DOHH2 (cell line): ENCODE data around the gene ZNF112.

Source experiments
- H3F3A ChIP-seq: fragments of 200-600 bp; sonication (generic), shearing (Covaris generic); 2 replicates; pipeline ENCODE4 v1.6.0; 2016; ENCODE audit warnings: antibody characterized with exemption, mild to moderate bottlenecking; ENCODE audit not compliant: control insufficient read depth, insufficient read depth
- H3K27ac ChIP-seq: fragments of 200-600 bp; sonication (generic); 2 replicates; pipeline ENCODE4 v1.5.1; 2014; ENCODE audit warnings: low read depth, mild to moderate bottlenecking, low read length, moderate library complexity
- H3K27me3 ChIP-seq: fragments of 200-600 bp; sonication (generic); 2 replicates; pipeline ENCODE4 v1.6.1; 2014; ENCODE audit warnings: mild to moderate bottlenecking, low read length, mixed read lengths; ENCODE audit not compliant: control insufficient read depth
- H3K36me3 ChIP-seq: fragments of 200-600 bp; sonication (generic); 2 replicates; pipeline ENCODE4 v1.6.1; 2014; ENCODE audit warnings: mild to moderate bottlenecking, low read length, moderate library complexity, mixed read lengths; ENCODE audit not compliant: control insufficient read depth
- H3K4me1 ChIP-seq: fragments of 200-600 bp; sonication (generic); 2 replicates; pipeline ENCODE4 v1.6.1; 2014; ENCODE audit warnings: mild to moderate bottlenecking, low read length, mixed read lengths; ENCODE audit not compliant: control insufficient read depth
- H3K4me2 ChIP-seq: fragments of 200-600 bp; sonication (generic); 2 replicates; pipeline ENCODE4 v1.6.0; 2014; ENCODE audit warnings: mild to moderate bottlenecking, low read length, moderate library complexity
- H3K4me3 ChIP-seq: fragments of 200-600 bp; sonication (generic); 2 replicates; pipeline ENCODE4 v1.5.1; 2014; ENCODE audit warnings: mild to moderate bottlenecking, low read length, mixed read lengths
- H3K79me2 ChIP-seq: fragments of 200-600 bp; sonication (generic); 2 replicates; pipeline ENCODE4 v1.6.1; 2014; ENCODE audit warnings: mild to moderate bottlenecking, low read length, mixed read lengths; ENCODE audit not compliant: control insufficient read depth
- H3K9me2 ChIP-seq: fragments of 200-600 bp; sonication (generic); replicated peaks from 2 replicates; pipeline ENCODE4 v1.6.1; 2014; ENCODE audit warnings: mild to moderate bottlenecking, low read length, mixed read lengths; ENCODE audit not compliant: control insufficient read depth
- H3K9me3 ChIP-seq: fragments of 200-600 bp; sonication (generic); 2 replicates; pipeline ENCODE4 v1.6.1; 2014; ENCODE audit warnings: antibody characterized with exemption, low read length, mixed read lengths; ENCODE audit not compliant: control insufficient read depth, insufficient read depth
- H4K20me1 ChIP-seq: fragments of 200-600 bp; sonication (generic); 2 replicates; pipeline ENCODE4 v1.6.0; 2014; ENCODE audit warnings: low read depth, mild to moderate bottlenecking, antibody characterized with exemption, low read length, moderate library complexity; ENCODE audit not compliant: control insufficient read depth, insufficient read depth
- EZH2phosphoT487 ChIP-seq: fragments of 200-600 bp; sonication (generic); IDR thresholded peaks from 2 replicates; pipeline ENCODE4 v1.6.1; 2017; ENCODE audit warnings: borderline replicate concordance, mild to moderate bottlenecking, antibody characterized with exemption, low read length, moderate library complexity, mixed read lengths
- TF ChIP-seq, protein P1 (sequence below): fragments of 200-600 bp; sonication (generic); IDR thresholded peaks from one replicate; pipeline ENCODE4 v1.5.1; 2014; ENCODE audit warnings: antibody characterized with exemption, mild to moderate bottlenecking, low read depth, low read length; ENCODE audit not compliant: poor library complexity, severe bottlenecking

ZNF112 gene

DNA sequence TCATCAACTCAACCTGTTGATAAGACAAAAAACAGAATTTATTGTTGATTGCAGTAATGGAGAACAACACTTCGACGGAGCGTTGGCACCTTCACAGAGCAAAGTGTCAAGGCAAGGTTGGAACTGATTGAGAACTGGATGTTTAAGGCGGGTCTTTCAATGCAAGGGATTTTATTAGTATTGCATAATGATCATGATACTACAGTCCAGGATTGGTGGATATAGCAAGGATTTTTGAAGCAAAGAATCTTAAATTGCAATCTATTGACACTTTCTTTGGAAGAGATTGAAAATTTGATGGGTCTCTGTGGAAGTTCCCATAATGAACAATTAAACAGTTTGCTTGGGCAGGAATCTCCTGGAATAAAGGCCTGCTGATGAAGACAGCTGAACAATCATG is 51.0 kb downstream of the ZNF112 start:
- no peak overlapping the region for H3K27ac ChIP-seq
- 0 out of 2 replicates have a peak, but pooled peaks cover 4% of the 10 kb centered on the region for H3K4me1 ChIP-seq
- H3K4me3 ChIP-seq, result peak overlapping the region; percentile 78
- H3K79me2 ChIP-seq, result no peaks in the 10 kb centered on the region
- H3K9me2 ChIP-seq, result no peaks in the 10 kb centered on the region
- peak overlapping the region; percentile 68 for H3K4me2 ChIP-seq
- no peaks in the 10 kb centered on the region for H3F3A ChIP-seq
- H3K36me3 ChIP-seq, result no peaks in the 10 kb centered on the region
- H4K20me1 ChIP-seq, result no peaks in the 10 kb centered on the region
- TF ChIP-seq, protein P1, sequence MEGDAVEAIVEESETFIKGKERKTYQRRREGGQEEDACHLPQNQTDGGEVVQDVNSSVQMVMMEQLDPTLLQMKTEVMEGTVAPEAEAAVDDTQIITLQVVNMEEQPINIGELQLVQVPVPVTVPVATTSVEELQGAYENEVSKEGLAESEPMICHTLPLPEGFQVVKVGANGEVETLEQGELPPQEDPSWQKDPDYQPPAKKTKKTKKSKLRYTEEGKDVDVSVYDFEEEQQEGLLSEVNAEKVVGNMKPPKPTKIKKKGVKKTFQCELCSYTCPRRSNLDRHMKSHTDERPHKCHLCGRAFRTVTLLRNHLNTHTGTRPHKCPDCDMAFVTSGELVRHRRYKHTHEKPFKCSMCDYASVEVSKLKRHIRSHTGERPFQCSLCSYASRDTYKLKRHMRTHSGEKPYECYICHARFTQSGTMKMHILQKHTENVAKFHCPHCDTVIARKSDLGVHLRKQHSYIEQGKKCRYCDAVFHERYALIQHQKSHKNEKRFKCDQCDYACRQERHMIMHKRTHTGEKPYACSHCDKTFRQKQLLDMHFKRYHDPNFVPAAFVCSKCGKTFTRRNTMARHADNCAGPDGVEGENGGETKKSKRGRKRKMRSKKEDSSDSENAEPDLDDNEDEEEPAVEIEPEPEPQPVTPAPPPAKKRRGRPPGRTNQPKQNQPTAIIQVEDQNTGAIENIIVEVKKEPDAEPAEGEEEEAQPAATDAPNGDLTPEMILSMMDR, result no peak
- TF ChIP-seq EZH2phosphoT487, result no peak
- H3K27me3 ChIP-seq, result no peaks in the 10 kb centered on the region
- H3K9me3 ChIP-seq, result peaks cover 7% of the 10 kb centered on the region; the same call in 1 of the 2 replicates

DNA sequence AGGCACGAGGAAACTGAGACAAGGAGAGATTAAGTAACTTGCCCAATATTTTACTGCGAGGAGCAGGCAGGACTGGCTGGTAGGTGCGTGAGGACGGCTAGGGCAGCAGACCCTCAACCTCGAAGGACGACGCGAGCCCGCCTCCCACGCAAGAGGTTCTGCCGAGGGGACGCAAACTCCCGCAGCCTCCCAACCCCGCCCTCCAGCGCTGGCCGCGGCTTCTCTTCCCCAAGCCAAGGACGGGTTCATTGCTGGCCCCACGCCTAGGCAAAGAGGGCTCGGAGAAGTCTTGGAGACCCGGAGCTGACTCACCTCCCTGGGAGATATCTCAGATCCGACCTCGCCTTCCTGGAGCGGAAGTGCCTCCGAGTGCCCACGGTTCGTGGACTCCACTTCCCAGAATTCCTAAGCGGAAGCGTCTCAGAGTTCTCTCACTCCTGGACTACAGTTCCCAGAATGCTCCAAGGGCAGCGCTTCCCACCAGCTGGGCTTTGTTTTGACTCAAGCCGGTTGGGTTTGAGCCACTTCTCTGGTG is 51.8 kb downstream of the ZNF112 start, which contains the start of gene ZNF235:
ZNF235 (minus strand) TSS at position 367 of the 535 bp plus-strand sequence. CDS start 1,621 bp downstream, outside the sequence.
- H3K9me2 ChIP-seq, result no peaks in the 10 kb centered on the region
- H3K4me3 ChIP-seq, result peak within 1 kb of the TSS; percentile 78
- no peak within 1 kb of the TSS for H3K27ac ChIP-seq
- no peaks in the 10 kb centered on the region for H3K27me3 ChIP-seq
- H3K4me1 ChIP-seq, result 0 out of 2 replicates have a peak, but pooled peaks cover 4% of the 10 kb centered on the region
- no peaks in the 10 kb centered on the region for H4K20me1 ChIP-seq
- no peaks in the 10 kb centered on the region for H3K79me2 ChIP-seq
- TF ChIP-seq EZH2phosphoT487, result no peak
- TF ChIP-seq, protein P1, result no peak
- H3K4me2 ChIP-seq, result peak within 1 kb of the TSS; percentile 68
- no peaks in the 10 kb centered on the region for H3K36me3 ChIP-seq
- peaks cover 7% of the 10 kb centered on the region; the same call in 1 of the 2 replicates for H3K9me3 ChIP-seq
- H3F3A ChIP-seq, result no peaks in the 10 kb centered on the region

DNA sequence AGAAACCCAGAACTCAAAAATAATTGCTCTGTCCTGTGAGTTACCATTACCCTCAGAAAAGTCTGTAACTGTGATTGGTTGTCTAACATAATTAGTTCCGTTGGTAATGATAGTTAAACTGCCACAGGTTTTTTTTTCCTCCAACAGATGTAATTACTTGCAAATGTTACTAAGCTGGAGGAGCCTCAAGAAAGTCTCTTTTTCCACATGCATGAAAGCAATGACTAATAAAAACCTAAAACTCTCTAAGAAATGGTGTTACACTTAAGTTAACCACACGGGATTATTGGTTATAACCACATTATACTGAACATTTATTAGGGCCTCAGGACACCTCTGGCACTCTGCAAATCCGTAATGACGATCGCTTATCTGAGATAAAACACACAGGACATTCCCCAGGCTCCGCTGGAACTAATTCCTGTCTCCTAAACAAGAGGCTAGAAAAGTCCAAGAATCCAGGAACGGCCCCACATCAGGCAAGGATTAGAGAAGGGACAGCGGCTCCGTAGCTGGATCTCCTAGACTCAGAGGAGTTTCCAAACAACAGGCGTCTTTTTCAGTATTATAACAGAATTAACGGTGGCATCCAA is 52.4 kb downstream of the ZNF112 start:
- H3K36me3 ChIP-seq, result no peaks in the 10 kb centered on the region
- H4K20me1 ChIP-seq, result no peaks in the 10 kb centered on the region
- no peaks in the 10 kb centered on the region for H3F3A ChIP-seq
- peak overlapping the region; percentile 68 for H3K4me2 ChIP-seq
- TF ChIP-seq, protein P1, result no peak
- TF ChIP-seq EZH2phosphoT487, result no peak
- H3K27me3 ChIP-seq, result no peaks in the 10 kb centered on the region
- peaks cover 7% of the 10 kb centered on the region; the same call in 1 of the 2 replicates for H3K9me3 ChIP-seq
- H3K9me2 ChIP-seq, result no peaks in the 10 kb centered on the region
- H3K4me1 ChIP-seq, result 0 out of 2 replicates have a peak, but pooled peaks cover 4% of the 10 kb centered on the region
- no peak overlapping the region for H3K27ac ChIP-seq
- H3K4me3 ChIP-seq, result peak overlapping the region; percentile 78
- no peaks in the 10 kb centered on the region for H3K79me2 ChIP-seq
